ENCODE measurements around the gene GNAQ. TPM values are rescaled to one million over a fixed set of nuclear protein-coding genes. Genes with fewer than 3 reads are reported as not detected.
A peak's percentile ranks its signal among the peaks of the same experiment; 100 is the strongest.

The GNAQ gene
- total and polyA plus RNA-seq, 4 experiments from 2014 or later: 6.9 to 57.2 (median 34.5) TPM

DNA sequence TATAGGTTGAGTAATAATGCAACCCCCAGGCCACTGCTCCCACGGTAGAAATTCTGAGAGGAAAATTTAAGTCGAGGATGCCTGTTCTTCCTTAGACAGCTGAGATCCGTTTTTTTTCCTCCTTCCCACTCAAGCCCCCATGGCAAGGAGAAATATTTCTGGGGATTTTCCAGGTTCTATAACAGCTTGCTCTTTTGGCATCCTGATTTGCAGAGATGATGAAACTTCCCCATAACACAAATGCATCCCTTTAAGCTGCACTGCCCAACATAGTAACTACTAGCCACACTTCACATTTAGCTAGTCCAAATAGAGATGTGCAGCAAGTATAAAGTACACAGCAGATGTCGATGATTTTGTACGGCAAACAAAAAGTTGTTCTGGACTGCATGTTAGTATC lies 351.0 kb downstream of the GNAQ start:
- H3K4me3 Mint-ChIP-seq: no peak overlapping the region

GRCh38 chr9:77679661-77680368 lies 351.8 kb downstream of the GNAQ start:
- H3K4me3 Mint-ChIP-seq: no peak overlapping the region
- peaks cover 0 to 1% of the 10 kb centered on the region in 2 donors for H3K27me3 Mint-ChIP-seq
- H3K9me3 Mint-ChIP-seq: peaks cover 0 to 8% (median 2%) of the 10 kb centered on the region in 8 donors
- H3K27ac ChIP-seq (ENCODE audit: low read depth, low read length): no peak overlapping the region
- no peaks in the 10 kb centered on the region for H3K9me3 ChIP-seq (ENCODE audit: control insufficient read depth in 1 of 2, low read length in 2 of 2)
- no peaks in the 10 kb centered on the region for H3K27me3 ChIP-seq (ENCODE audit: insufficient read depth, low read length)
- intact Hi-C loops (cut with micrococcal nuclease): no loop called here
- no peaks in the 10 kb centered on the region for H3K36me3 ChIP-seq (ENCODE audit: insufficient read depth, low read length)
- H3K27ac Mint-ChIP-seq: no peak overlapping the region
- H3K4me3 ChIP-seq (ENCODE audit: low read length in 2 of 2): no peak overlapping the region
- H3K4me1 Mint-ChIP-seq: no peaks in the 10 kb centered on the region
- CTCF ChIA-PET (ENCODE audit: partially characterized antibody): no interaction called here
- H3K36me3 Mint-ChIP-seq: no peaks in the 10 kb centered on the region
- no peaks in the 10 kb centered on the region for H3K4me1 ChIP-seq (ENCODE audit: insufficient read depth, low read length)
- POLR2A ChIA-PET (ENCODE audit: partially characterized antibody): no interaction called here
- DNase-seq: no peak

More for the DNA sequence above, 351.0 kb downstream of the GNAQ start:
- Mint-ChIP-seq H3K27me3 (peaks cover 0 to 1% of the 10 kb centered on the region in 2 donors), H3K27ac (no peak overlapping the region), H3K36me3 (no peaks in the 10 kb centered on the region), H3K9me3 (peaks cover 0 to 9% (median 2%) of the 10 kb centered on the region in 8 donors), H3K4me1 (no peaks in the 10 kb centered on the region)
- ChIA-PET POLR2A (ENCODE audit: partially characterized antibody) (no interaction called here), CTCF (ENCODE audit: partially characterized antibody) (no interaction called here)
- Histone ChIP-seq H3K27ac (ENCODE audit: low read depth, low read length) (no peak overlapping the region), H3K9me3 (ENCODE audit: control insufficient read depth in 1 of 2, low read length in 2 of 2) (no peaks in the 10 kb centered on the region), H3K36me3 (ENCODE audit: insufficient read depth, low read length) (no peaks in the 10 kb centered on the region), H3K4me3 (ENCODE audit: low read length in 2 of 2) (no peak overlapping the region), H3K27me3 (ENCODE audit: insufficient read depth, low read length) (no peaks in the 10 kb centered on the region), H3K4me1 (ENCODE audit: insufficient read depth, low read length) (no peaks in the 10 kb centered on the region)
- intact Hi-C loops (cut with micrococcal nuclease): no loop called here
- no peak for DNase-seq

DNA sequence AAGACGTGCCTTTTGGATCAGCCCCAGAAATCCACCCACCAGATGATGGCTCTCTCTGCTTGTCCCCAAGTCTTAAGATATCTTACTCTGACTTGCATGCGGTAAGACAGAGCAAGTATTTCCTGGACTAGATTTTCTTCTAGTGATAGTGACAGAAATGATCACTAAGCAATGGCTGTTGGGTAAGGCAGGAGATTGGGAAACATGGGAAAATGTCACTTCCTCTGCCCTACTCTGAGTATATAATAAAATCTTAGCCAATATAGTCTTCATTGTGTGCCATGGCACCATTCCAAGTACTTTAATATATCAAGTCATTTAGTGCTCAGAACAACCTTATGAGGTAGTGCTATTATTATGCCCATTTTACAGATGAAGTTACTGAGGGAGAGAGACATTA lies 352.5 kb downstream of the GNAQ start:
- no peak overlapping the region for H3K4me3 ChIP-seq (ENCODE audit: low read length in 2 of 2)
- DNase-seq: no peak
- ChIA-PET CTCF (ENCODE audit: partially characterized antibody) (no interaction called here), POLR2A (ENCODE audit: partially characterized antibody) (no interaction called here)
- Mint-ChIP-seq H3K4me1 (no peaks in the 10 kb centered on the region), H3K9me3 (peaks cover 0 to 5% (median 2%) of the 10 kb centered on the region in 8 donors), H3K27me3 (peaks cover 0 to 1% of the 10 kb centered on the region in 2 donors), H3K36me3 (no peaks in the 10 kb centered on the region), H3K4me3 (no peak overlapping the region), H3K27ac (no peak overlapping the region)
- H3K4me1 ChIP-seq (ENCODE audit: insufficient read depth, low read length): no peaks in the 10 kb centered on the region
- H3K36me3 ChIP-seq (ENCODE audit: insufficient read depth, low read length): no peaks in the 10 kb centered on the region
- H3K27me3 ChIP-seq (ENCODE audit: insufficient read depth, low read length): no peaks in the 10 kb centered on the region
- intact Hi-C loops (cut with micrococcal nuclease): no loop called here
- H3K9me3 ChIP-seq (ENCODE audit: control insufficient read depth in 1 of 2, low read length in 2 of 2): no peaks in the 10 kb centered on the region
- no peak overlapping the region for H3K27ac ChIP-seq (ENCODE audit: low read depth, low read length)

DNA sequence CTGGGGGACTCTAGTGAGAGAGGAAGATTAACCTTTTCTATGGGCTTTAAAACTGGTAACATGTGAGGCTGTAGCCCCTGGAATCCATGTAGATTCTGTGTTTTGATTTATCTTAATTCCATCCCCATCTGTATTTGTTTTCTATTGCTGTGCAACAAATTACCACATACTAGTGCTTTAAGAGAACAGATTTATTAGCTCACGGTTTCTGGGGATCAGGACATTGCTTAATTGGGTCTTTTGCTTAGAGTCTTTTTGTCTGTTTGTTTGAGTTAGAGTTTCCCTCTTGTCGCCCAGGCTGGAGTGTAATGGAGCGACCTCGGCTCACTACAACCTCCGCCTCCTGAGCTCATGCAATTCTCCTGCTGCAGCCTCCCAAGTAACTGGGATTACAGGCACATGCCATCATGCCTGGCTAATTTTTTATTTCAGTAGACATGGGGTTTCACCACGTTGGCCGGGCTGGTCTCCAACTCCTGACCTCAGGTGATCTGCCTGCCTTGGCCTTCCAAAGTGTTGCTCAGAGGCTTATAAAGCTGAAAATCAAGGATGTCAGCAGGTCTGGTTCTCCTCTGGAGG lies 353.6 kb downstream of the GNAQ start:
- no peak overlapping the region for H3K4me3 ChIP-seq (ENCODE audit: low read length in 2 of 2)
- no peaks in the 10 kb centered on the region for H3K4me1 ChIP-seq (ENCODE audit: insufficient read depth, low read length)
- H3K36me3 ChIP-seq (ENCODE audit: insufficient read depth, low read length): no peaks in the 10 kb centered on the region
- H3K9me3 ChIP-seq (ENCODE audit: control insufficient read depth in 1 of 2, low read length in 2 of 2): no peaks in the 10 kb centered on the region
- H3K36me3 Mint-ChIP-seq: no peaks in the 10 kb centered on the region
- ChIA-PET POLR2A (ENCODE audit: partially characterized antibody) (no interaction called here), CTCF (ENCODE audit: partially characterized antibody) (no interaction called here)
- DNase-seq: no peak
- H3K27me3 ChIP-seq (ENCODE audit: insufficient read depth, low read length): no peaks in the 10 kb centered on the region
- H3K27me3 Mint-ChIP-seq: peaks cover 0 to 1% of the 10 kb centered on the region in 2 donors
- H3K27ac Mint-ChIP-seq: no peak overlapping the region
- no peaks in the 10 kb centered on the region for H3K4me1 Mint-ChIP-seq
- H3K4me3 Mint-ChIP-seq: no peak overlapping the region
- H3K9me3 Mint-ChIP-seq: peaks cover 0 to 2% (median 0%) of the 10 kb centered on the region in 8 donors
- no peak overlapping the region for H3K27ac ChIP-seq (ENCODE audit: low read depth, low read length)
- intact Hi-C loops (cut with micrococcal nuclease): no loop called here

DNA sequence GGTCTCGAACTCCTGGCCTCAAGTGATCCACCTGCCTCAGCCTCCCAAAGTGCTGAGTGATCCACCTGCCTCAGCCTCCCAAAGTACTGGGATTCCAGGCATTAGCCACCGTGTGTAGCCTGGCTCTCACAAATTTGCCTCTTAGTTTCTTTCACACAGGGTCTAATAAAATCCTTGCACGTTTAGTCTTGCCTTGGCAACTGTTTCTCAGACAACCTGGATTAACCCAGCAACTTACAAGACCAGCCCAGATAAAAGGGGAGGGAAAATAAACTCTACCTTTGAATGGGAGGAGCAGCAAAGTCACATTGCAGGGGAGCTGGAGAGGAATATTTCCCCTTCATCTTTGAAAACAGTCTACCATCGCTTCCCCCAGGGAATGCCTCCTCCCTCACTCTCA lies 354.2 kb downstream of the GNAQ start:
- Mint-ChIP-seq H3K27me3 (peaks cover 0 to 1% of the 10 kb centered on the region in 2 donors), H3K9me3 (no peaks in the 10 kb centered on the region), H3K36me3 (no peaks in the 10 kb centered on the region), H3K27ac (no peak overlapping the region), H3K4me1 (no peaks in the 10 kb centered on the region), H3K4me3 (no peak overlapping the region)
- POLR2A ChIA-PET (ENCODE audit: partially characterized antibody): no interaction called here
- no peak for DNase-seq
- no peaks in the 10 kb centered on the region for H3K9me3 ChIP-seq (ENCODE audit: control insufficient read depth in 1 of 2, low read length in 2 of 2)
- H3K27ac ChIP-seq (ENCODE audit: low read depth, low read length): no peak overlapping the region
- H3K4me3 ChIP-seq (ENCODE audit: low read length in 2 of 2): no peak overlapping the region
- no peaks in the 10 kb centered on the region for H3K36me3 ChIP-seq (ENCODE audit: insufficient read depth, low read length)
- no peaks in the 10 kb centered on the region for H3K4me1 ChIP-seq (ENCODE audit: insufficient read depth, low read length)
- intact Hi-C loops (cut with micrococcal nuclease): no loop called here
- CTCF ChIA-PET (ENCODE audit: partially characterized antibody): no interaction called here
- H3K27me3 ChIP-seq (ENCODE audit: insufficient read depth, low read length): no peaks in the 10 kb centered on the region

GRCh38 chr9:77673941-77674791 lies 357.4 kb downstream of the GNAQ start:
- Histone ChIP-seq H3K9me3 (ENCODE audit: control insufficient read depth in 1 of 2, low read length in 2 of 2) (no peaks in the 10 kb centered on the region), H3K4me1 (ENCODE audit: insufficient read depth, low read length) (no peaks in the 10 kb centered on the region), H3K36me3 (ENCODE audit: insufficient read depth, low read length) (no peaks in the 10 kb centered on the region), H3K4me3 (ENCODE audit: low read length in 2 of 2) (no peak overlapping the region), H3K27me3 (ENCODE audit: insufficient read depth, low read length) (no peaks in the 10 kb centered on the region), H3K27ac (ENCODE audit: low read depth, low read length) (no peak overlapping the region)
- ChIA-PET CTCF (ENCODE audit: partially characterized antibody) (interaction anchor here (0.7 kb wide), 1 partner anchor 79 kb away, joined by 3 read pairs; no protein-coding TSS in a partner anchor), POLR2A (ENCODE audit: partially characterized antibody) (no interaction called here)
- DNase-seq: no peak
- Mint-ChIP-seq H3K27me3 (peaks cover 2 to 4% of the 10 kb centered on the region in 2 donors), H3K27ac (peak overlapping the region in 1 of 7 donors; percentile 27), H3K4me3 (no peak overlapping the region), H3K9me3 (no peaks in the 10 kb centered on the region), H3K36me3 (no peaks in the 10 kb centered on the region), H3K4me1 (no peaks in the 10 kb centered on the region)
- intact Hi-C loops (cut with micrococcal nuclease): no loop called here

- H3K4me1 ChIP-seq (ENCODE audit: insufficient read depth, low read length): no peaks in the 10 kb centered on the region
- no peak overlapping the region for H3K27ac Mint-ChIP-seq
These were observed 359.4 kb downstream of the GNAQ start for GRCh38 chr9:77672183-77672582.

More at GRCh38 chr9:77672183-77672582, 359.4 kb downstream of the GNAQ start:
- H3K4me1 Mint-ChIP-seq: no peaks in the 10 kb centered on the region
- H3K4me3 ChIP-seq (ENCODE audit: low read length in 2 of 2): no peak overlapping the region
- no peaks in the 10 kb centered on the region for H3K36me3 ChIP-seq (ENCODE audit: insufficient read depth, low read length)
- no peaks in the 10 kb centered on the region for H3K9me3 Mint-ChIP-seq
- H3K36me3 Mint-ChIP-seq: no peaks in the 10 kb centered on the region
- H3K9me3 ChIP-seq (ENCODE audit: control insufficient read depth in 1 of 2, low read length in 2 of 2): no peaks in the 10 kb centered on the region
- peaks cover 5 to 6% of the 10 kb centered on the region in 2 donors for H3K27me3 Mint-ChIP-seq
- no peak overlapping the region for H3K27ac ChIP-seq (ENCODE audit: low read depth, low read length)
- intact Hi-C loops (cut with micrococcal nuclease): no loop called here
- no peaks in the 10 kb centered on the region for H3K27me3 ChIP-seq (ENCODE audit: insufficient read depth, low read length)
- DNase-seq: no peak
- ChIA-PET CTCF (ENCODE audit: partially characterized antibody) (no interaction called here), POLR2A (ENCODE audit: partially characterized antibody) (no interaction called here)
- no peak overlapping the region for H3K4me3 Mint-ChIP-seq
